DOHH2 (cell line): Measurements from ENCODE around the gene ADSL.

Experiments used
- H3F3A ChIP-seq: fragments of 200-600 bp; sonication (generic), shearing (Covaris generic); 2 replicates; pipeline ENCODE4 v1.6.0; 2016; ENCODE audit warnings: antibody characterized with exemption, mild to moderate bottlenecking; ENCODE audit not compliant: control insufficient read depth, insufficient read depth
- H3K27ac ChIP-seq: fragments of 200-600 bp; sonication (generic); 2 replicates; pipeline ENCODE4 v1.5.1; 2014; ENCODE audit warnings: low read depth, mild to moderate bottlenecking, low read length, moderate library complexity
- H3K27me3 ChIP-seq: fragments of 200-600 bp; sonication (generic); 2 replicates; pipeline ENCODE4 v1.6.1; 2014; ENCODE audit warnings: mild to moderate bottlenecking, low read length, mixed read lengths; ENCODE audit not compliant: control insufficient read depth
- H3K36me3 ChIP-seq: fragments of 200-600 bp; sonication (generic); 2 replicates; pipeline ENCODE4 v1.6.1; 2014; ENCODE audit warnings: mild to moderate bottlenecking, low read length, moderate library complexity, mixed read lengths; ENCODE audit not compliant: control insufficient read depth
- H3K4me1 ChIP-seq: fragments of 200-600 bp; sonication (generic); 2 replicates; pipeline ENCODE4 v1.6.1; 2014; ENCODE audit warnings: mild to moderate bottlenecking, low read length, mixed read lengths; ENCODE audit not compliant: control insufficient read depth
- H3K4me2 ChIP-seq: fragments of 200-600 bp; sonication (generic); 2 replicates; pipeline ENCODE4 v1.6.0; 2014; ENCODE audit warnings: mild to moderate bottlenecking, low read length, moderate library complexity
- H3K4me3 ChIP-seq: fragments of 200-600 bp; sonication (generic); 2 replicates; pipeline ENCODE4 v1.5.1; 2014; ENCODE audit warnings: mild to moderate bottlenecking, low read length, mixed read lengths
- H3K79me2 ChIP-seq: fragments of 200-600 bp; sonication (generic); 2 replicates; pipeline ENCODE4 v1.6.1; 2014; ENCODE audit warnings: mild to moderate bottlenecking, low read length, mixed read lengths; ENCODE audit not compliant: control insufficient read depth
- H3K9me2 ChIP-seq: fragments of 200-600 bp; sonication (generic); replicated peaks from 2 replicates; pipeline ENCODE4 v1.6.1; 2014; ENCODE audit warnings: mild to moderate bottlenecking, low read length, mixed read lengths; ENCODE audit not compliant: control insufficient read depth
- H3K9me3 ChIP-seq: fragments of 200-600 bp; sonication (generic); 2 replicates; pipeline ENCODE4 v1.6.1; 2014; ENCODE audit warnings: antibody characterized with exemption, low read length, mixed read lengths; ENCODE audit not compliant: control insufficient read depth, insufficient read depth
- H4K20me1 ChIP-seq: fragments of 200-600 bp; sonication (generic); 2 replicates; pipeline ENCODE4 v1.6.0; 2014; ENCODE audit warnings: low read depth, mild to moderate bottlenecking, antibody characterized with exemption, low read length, moderate library complexity; ENCODE audit not compliant: control insufficient read depth, insufficient read depth
- EZH2phosphoT487 ChIP-seq: fragments of 200-600 bp; sonication (generic); IDR thresholded peaks from 2 replicates; pipeline ENCODE4 v1.6.1; 2017; ENCODE audit warnings: borderline replicate concordance, mild to moderate bottlenecking, antibody characterized with exemption, low read length, moderate library complexity, mixed read lengths
- TF ChIP-seq, protein P1 (sequence below): fragments of 200-600 bp; sonication (generic); IDR thresholded peaks from one replicate; pipeline ENCODE4 v1.5.1; 2014; ENCODE audit warnings: antibody characterized with exemption, mild to moderate bottlenecking, low read depth, low read length; ENCODE audit not compliant: poor library complexity, severe bottlenecking

Gene ADSL

GRCh38 chr22:40407021-40407761 is 60.9 kb downstream of the ADSL start:
- H3K4me2 ChIP-seq: no peak overlapping the region
- peaks cover 19% of the 10 kb centered on the region for H3K79me2 ChIP-seq
- H3K27me3 ChIP-seq: no peaks in the 10 kb centered on the region
- H3K4me3 ChIP-seq: no peak overlapping the region
- peaks cover 38% of the 10 kb centered on the region for H3K4me1 ChIP-seq
- H3K9me2 ChIP-seq: no peaks in the 10 kb centered on the region
- TF ChIP-seq EZH2phosphoT487: no peak
- TF ChIP-seq, protein P1, sequence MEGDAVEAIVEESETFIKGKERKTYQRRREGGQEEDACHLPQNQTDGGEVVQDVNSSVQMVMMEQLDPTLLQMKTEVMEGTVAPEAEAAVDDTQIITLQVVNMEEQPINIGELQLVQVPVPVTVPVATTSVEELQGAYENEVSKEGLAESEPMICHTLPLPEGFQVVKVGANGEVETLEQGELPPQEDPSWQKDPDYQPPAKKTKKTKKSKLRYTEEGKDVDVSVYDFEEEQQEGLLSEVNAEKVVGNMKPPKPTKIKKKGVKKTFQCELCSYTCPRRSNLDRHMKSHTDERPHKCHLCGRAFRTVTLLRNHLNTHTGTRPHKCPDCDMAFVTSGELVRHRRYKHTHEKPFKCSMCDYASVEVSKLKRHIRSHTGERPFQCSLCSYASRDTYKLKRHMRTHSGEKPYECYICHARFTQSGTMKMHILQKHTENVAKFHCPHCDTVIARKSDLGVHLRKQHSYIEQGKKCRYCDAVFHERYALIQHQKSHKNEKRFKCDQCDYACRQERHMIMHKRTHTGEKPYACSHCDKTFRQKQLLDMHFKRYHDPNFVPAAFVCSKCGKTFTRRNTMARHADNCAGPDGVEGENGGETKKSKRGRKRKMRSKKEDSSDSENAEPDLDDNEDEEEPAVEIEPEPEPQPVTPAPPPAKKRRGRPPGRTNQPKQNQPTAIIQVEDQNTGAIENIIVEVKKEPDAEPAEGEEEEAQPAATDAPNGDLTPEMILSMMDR: no peak
- H3K36me3 ChIP-seq: peaks cover 99% of the 10 kb centered on the region
- no peaks in the 10 kb centered on the region for H3K9me3 ChIP-seq
- H3K27ac ChIP-seq: no peak overlapping the region
- no peaks in the 10 kb centered on the region for H4K20me1 ChIP-seq
- H3F3A ChIP-seq: peaks cover 17% of the 10 kb centered on the region

DNA sequence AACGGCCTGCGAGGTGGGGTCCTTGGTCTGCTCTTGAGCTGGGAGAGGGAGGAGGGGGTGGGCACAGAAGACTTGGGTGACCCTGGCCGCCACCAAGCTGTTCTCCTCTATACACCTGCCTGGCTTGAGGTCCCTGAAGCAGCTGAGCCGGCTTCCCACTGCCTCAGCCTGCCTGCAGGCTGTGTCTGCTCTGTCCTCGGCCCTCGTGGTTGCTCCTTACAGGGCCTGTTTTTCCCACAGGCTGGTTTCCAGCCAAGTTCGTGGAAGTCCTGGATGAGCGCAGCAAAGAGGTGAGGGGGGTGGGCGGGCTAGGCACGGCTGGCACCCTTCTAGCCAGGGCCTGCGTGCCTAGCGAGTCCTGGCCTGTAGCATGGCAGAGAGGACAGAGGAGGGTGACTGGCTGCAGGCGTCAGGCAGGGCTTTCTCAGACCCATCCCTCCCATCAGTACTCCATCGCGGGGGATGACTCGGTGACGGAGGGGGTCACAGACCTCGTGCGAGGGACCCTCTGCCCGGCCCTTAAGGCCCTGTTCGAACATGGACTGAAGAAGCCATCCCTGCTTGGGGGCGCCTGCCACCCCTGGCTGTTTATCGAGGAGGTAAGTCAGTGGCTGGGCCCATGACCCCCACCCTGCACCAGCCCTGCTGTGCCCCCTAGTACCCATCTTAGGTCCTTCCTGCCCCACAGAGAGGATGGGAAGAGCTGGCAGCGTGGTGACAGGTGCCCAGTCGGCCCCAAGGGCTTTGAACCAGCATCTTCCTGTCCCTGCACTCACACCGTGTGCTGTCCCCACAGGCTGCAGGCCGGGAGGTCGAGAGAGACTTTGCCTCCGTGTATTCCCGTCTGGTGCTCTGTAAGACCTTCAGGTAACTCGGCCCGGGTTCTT is 61.8 kb downstream of the ADSL start:
- H3K4me3 ChIP-seq: no peak overlapping the region
- peaks cover 95% of the 10 kb centered on the region for H3K36me3 ChIP-seq
- peaks cover 19% of the 10 kb centered on the region for H3K79me2 ChIP-seq
- TF ChIP-seq, protein P1: no peak
- TF ChIP-seq EZH2phosphoT487: no peak
- H3K27me3 ChIP-seq: no peaks in the 10 kb centered on the region
- no peak overlapping the region for H3K4me2 ChIP-seq
- H3F3A ChIP-seq: peaks cover 18% of the 10 kb centered on the region
- no peaks in the 10 kb centered on the region for H3K9me3 ChIP-seq
- no peaks in the 10 kb centered on the region for H3K9me2 ChIP-seq
- no peak overlapping the region for H3K27ac ChIP-seq
- H4K20me1 ChIP-seq: no peaks in the 10 kb centered on the region
- H3K4me1 ChIP-seq: peaks cover 38% of the 10 kb centered on the region

DNA sequence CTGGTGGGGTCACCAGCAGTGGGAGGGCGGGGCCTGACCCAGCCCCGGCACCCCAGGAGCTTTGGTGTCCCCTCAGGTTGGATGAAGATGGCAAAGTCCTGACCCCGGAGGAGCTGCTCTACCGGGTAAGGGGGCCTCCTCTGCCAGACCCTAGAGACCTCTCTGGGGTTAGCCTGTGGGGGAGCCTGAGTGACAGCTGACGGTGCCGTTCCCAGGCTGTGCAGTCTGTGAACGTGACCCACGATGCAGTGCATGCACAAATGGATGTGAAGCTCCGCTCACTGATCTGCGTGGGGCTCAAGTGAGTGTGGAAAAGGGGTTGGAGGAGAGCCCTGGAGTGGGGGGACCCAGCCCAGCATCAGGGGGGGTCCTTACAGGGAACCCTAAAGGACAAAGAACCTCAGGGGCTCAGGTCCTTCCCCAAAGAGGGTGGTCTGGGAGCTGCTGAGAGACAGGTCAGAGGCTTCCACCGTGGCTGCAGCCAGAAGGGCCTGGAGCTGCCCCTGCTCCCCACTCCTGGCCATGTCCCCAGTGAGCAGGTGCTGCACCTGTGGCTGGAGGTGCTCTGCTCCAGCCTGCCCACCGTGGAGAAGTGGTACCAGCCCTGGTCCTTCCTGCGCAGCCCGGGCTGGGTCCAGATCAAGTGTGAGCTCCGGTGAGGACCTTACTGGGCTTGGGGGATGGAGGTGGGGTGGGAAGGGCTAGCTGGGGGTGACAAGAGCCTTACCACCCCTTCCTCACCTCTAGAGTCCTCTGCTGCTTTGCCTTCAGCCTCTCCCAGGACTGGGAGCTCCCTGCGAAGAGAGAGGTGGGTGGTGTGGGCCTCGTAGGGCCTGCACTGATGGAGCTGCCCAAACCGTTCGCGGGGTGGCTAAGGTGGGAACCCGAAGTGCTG is 62.7 kb downstream of the ADSL start:
- Histone ChIP-seq H3K4me2 (no peak overlapping the region), H4K20me1 (no peaks in the 10 kb centered on the region), H3K4me3 (no peak overlapping the region), H3K9me2 (no peaks in the 10 kb centered on the region), H3K27me3 (no peaks in the 10 kb centered on the region), H3K79me2 (peaks cover 19% of the 10 kb centered on the region), H3K4me1 (peaks cover 41% of the 10 kb centered on the region), H3K36me3 (peaks cover 89% of the 10 kb centered on the region), H3K9me3 (no peaks in the 10 kb centered on the region), H3K27ac (no peak overlapping the region), H3F3A (peaks cover 23% of the 10 kb centered on the region)
- TF ChIP-seq, protein P1: no peak
- TF ChIP-seq EZH2phosphoT487: no peak
